Suprapubic skin (tissue), 2 donors: Measurements from ENCODE around the gene CRHR2.

Experiments
- EP300 ChIP-seq: sonication (generic); formaldehyde crosslinking; IDR thresholded peaks from one replicate; pipeline ENCODE4 v1.6.1; 2017; ENCODE audit warnings: antibody characterized with exemption
- POLR2A ChIP-seq, 2 donors: fragments of 450-650 bp; IDR thresholded peaks; one replicate each; pipeline ENCODE4 v1.6.1; 2017; ENCODE audit warnings: antibody characterized with exemption in 2 of 2, mild to moderate bottlenecking in 2 of 2, moderate library complexity in 2 of 2

DNA sequence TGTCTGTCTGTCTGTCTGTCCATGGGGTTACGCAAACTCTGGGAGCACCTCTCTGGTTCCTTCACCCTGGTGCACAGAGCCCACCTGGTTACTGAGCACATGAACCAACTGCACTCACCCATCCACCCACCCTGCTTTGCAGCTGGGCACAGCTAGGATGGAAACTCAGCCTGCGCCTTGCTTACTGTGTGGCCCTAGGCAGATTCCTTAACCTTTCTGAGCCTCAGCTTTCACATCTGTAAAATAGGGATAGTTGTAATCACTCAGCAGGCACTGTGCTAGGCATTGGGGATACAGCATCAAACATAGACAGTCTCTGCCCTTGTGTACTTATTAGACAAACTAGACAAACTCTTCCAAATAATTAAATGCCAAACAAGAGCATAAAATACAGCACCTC is 47.8 kb upstream of the CRHR2 start:
- TF ChIP-seq EP300 (no peak), POLR2A (IDR thresholded peaks at IDR 0.05) (no peak)
